ENCODE data around the gene DYNLT2. TPM values are rescaled to one million over a fixed set of nuclear protein-coding genes. Genes with fewer than 3 reads are reported as not detected.
"Not testable (repeated sequence)": the region's sequence is repeated elsewhere in the genome, so short reads cannot be mapped to it uniquely, and the experiment has no call there.

The DYNLT2 gene
- total and polyA plus RNA-seq, 7 donors, result 0.46 to 2.2 (median 1.9) TPM

GRCh38 chr6:169776379-169776778 lies 25.0 kb upstream of the DYNLT2 start:
- Histone ChIP-seq H3K36me3 (peaks cover 4 to 87% (median 17%) of the 10 kb centered on the region in 4 donors), H3K27me3 (no peaks in the 10 kb centered on the region), H3K4me3 (no peak overlapping the region), H3K27ac (no peak overlapping the region), H3K9me3 (no peaks in the 10 kb centered on the region), H3K4me1 (no peaks in the 10 kb centered on the region)
- DNase-seq, result no peak
- WGBS, 2 donors, result 96% methylated on average over 13 of the region's 13 CpGs
- no peak for TF ChIP-seq EP300 (IDR thresholded peaks at IDR 0.05)
- TF ChIP-seq CTCF (IDR thresholded peaks at IDR 0.05), result no peak
- TF ChIP-seq POLR2AphosphoS5 (IDR thresholded peaks at IDR 0.05), result no peak
- TF ChIP-seq POLR2A (IDR thresholded peaks at IDR 0.05), result no peak
- intact Hi-C loops (cut with DNase I), result no loop called here

GRCh38 chr6:169775321-169775720 lies 23.9 kb upstream of the DYNLT2 start:
- no peaks in the 10 kb centered on the region for H3K27me3 ChIP-seq
- no peak for DNase-seq
- H3K36me3 ChIP-seq, result peaks cover 4 to 86% (median 17%) of the 10 kb centered on the region in 4 donors
- no peaks in the 10 kb centered on the region for H3K9me3 ChIP-seq
- 90 to 92% methylated on average over 10 of the region's 10 CpGs for WGBS, 2 donors
- intact Hi-C loops (cut with DNase I), result no loop called here
- no peak overlapping the region for H3K27ac ChIP-seq
- no peaks in the 10 kb centered on the region for H3K4me1 ChIP-seq
- TF ChIP-seq CTCF (IDR thresholded peaks at IDR 0.05), result no peak
- H3K4me3 ChIP-seq, result no peak overlapping the region

- Histone ChIP-seq H3K36me3 (peaks cover 4 to 87% (median 13%) of the 10 kb centered on the region in 4 donors), H3K4me1 (no peaks in the 10 kb centered on the region), H3K27me3 (no peaks in the 10 kb centered on the region), H3K27ac (no peak overlapping the region), H3K9me3 (no peaks in the 10 kb centered on the region), H3K4me3 (no peak overlapping the region)
- 92 to 94% methylated on average over 9 of the region's 9 CpGs for WGBS, 2 donors
- TF ChIP-seq POLR2AphosphoS5 (IDR thresholded peaks at IDR 0.05) (no peak), POLR2A (IDR thresholded peaks at IDR 0.05) (no peak), CTCF (IDR thresholded peaks at IDR 0.05) (no peak), EP300 (IDR thresholded peaks at IDR 0.05) (no peak)
- intact Hi-C loops (cut with DNase I), result no loop called here
- no peak for DNase-seq
These were observed 23.0 kb upstream of the DYNLT2 start for GRCh38 chr6:169774347-169774746.

GRCh38 chr6:169766921-169767736 lies 15.8 kb upstream of the DYNLT2 start:
- TF ChIP-seq EP300 (IDR thresholded peaks at IDR 0.05) (no peak), POLR2AphosphoS5 (IDR thresholded peaks at IDR 0.05) (no peak), POLR2A (IDR thresholded peaks at IDR 0.05) (no peak), CTCF (IDR thresholded peaks at IDR 0.05) (no peak)
- DNase-seq, result no peak
- Histone ChIP-seq H3K27ac (no peak overlapping the region), H3K9me3 (no peaks in the 10 kb centered on the region), H3K36me3 (peaks cover 11 to 92% (median 17%) of the 10 kb centered on the region in 4 donors), H3K4me3 (no peak overlapping the region), H3K27me3 (no peaks in the 10 kb centered on the region), H3K4me1 (no peaks in the 10 kb centered on the region)
- 96% methylated on average over 13 of the region's 13 CpGs for WGBS, 2 donors
- intact Hi-C loops (cut with DNase I), result no loop called here

- no peaks in the 10 kb centered on the region for H3K9me3 ChIP-seq
- no peak for DNase-seq
- no peak overlapping the region for H3K4me3 ChIP-seq
- no peak for TF ChIP-seq EP300 (IDR thresholded peaks at IDR 0.05)
- TF ChIP-seq POLR2AphosphoS5 (IDR thresholded peaks at IDR 0.05), result no peak
- no peak for TF ChIP-seq CTCF (IDR thresholded peaks at IDR 0.05)
- no peak for TF ChIP-seq POLR2A (IDR thresholded peaks at IDR 0.05)
- 82 to 86% methylated on average over 5 of the region's 5 CpGs for WGBS, 2 donors
- H3K36me3 ChIP-seq, result peaks cover 7 to 92% (median 15%) of the 10 kb centered on the region in 4 donors
- intact Hi-C loops (cut with DNase I), result no loop called here
- no peak overlapping the region for H3K27ac ChIP-seq
- no peaks in the 10 kb centered on the region for H3K4me1 ChIP-seq
- no peaks in the 10 kb centered on the region for H3K27me3 ChIP-seq
These were observed 14.9 kb upstream of the DYNLT2 start for GRCh38 chr6:169766232-169766631.

GRCh38 chr6:169765789-169766188 lies 14.4 kb upstream of the DYNLT2 start:
- H3K36me3 ChIP-seq, result peaks cover 7 to 94% (median 16%) of the 10 kb centered on the region in 4 donors
- H3K27ac ChIP-seq; H3K4me3 ChIP-seq; H3K4me1 ChIP-seq; DNase-seq; H3K9me3 ChIP-seq; H3K27me3 ChIP-seq; intact Hi-C loops (cut with DNase I): not testable (repeated sequence)
- 88 to 96% methylated on average over 5 to 10 of the region's 10 CpGs for WGBS, 2 donors
